ENCODE measurements around the gene SRRM2.
"Not testable (repeated sequence)": the region's sequence is repeated elsewhere in the genome, so short reads cannot be mapped to it uniquely, and the experiment has no call there.

The SRRM2 gene

GRCh38 chr16:2713985-2714774 is 38.3 kb upstream of the SRRM2 start:
- DNase-seq, result no peak

GRCh38 chr16:2715064-2715463 is 37.4 kb upstream of the SRRM2 start:
- in situ Hi-C loops (cut with MboI; ENCODE audit: low pct_unique_long_range_greater_than_20kb, low sequenced_read_pairs), result no loop called here
- no peak for DNase-seq

More at GRCh38 chr16:2713985-2714774, 38.3 kb upstream of the SRRM2 start:
- in situ Hi-C loops (cut with MboI; ENCODE audit: low pct_unique_long_range_greater_than_20kb, low sequenced_read_pairs), result no loop called here

DNA sequence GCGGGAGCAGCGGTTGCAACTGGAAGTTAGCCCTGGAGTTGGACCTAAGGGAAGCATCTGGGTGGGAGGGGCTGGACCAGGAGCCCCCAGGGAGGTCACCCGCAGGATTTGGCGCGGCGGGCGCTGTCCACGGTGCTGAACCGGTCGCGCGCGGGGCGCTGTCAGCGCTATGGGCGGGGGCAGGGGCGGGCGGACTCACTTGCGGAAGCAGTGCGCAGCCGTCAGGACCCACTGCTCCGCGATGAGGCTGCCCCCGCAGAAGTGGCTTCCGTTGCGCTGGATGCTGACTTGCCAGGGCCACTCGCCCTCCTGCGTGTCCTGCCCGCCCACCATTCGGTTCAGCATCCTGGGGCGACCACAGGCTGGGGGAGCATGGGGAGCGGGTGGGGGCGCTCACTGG is 36.9 kb upstream of the SRRM2 start:
- in situ Hi-C loops (cut with MboI; ENCODE audit: low pct_unique_long_range_greater_than_20kb, low sequenced_read_pairs), result no loop called here
- DNase-seq, result peak; percentile 71

DNA sequence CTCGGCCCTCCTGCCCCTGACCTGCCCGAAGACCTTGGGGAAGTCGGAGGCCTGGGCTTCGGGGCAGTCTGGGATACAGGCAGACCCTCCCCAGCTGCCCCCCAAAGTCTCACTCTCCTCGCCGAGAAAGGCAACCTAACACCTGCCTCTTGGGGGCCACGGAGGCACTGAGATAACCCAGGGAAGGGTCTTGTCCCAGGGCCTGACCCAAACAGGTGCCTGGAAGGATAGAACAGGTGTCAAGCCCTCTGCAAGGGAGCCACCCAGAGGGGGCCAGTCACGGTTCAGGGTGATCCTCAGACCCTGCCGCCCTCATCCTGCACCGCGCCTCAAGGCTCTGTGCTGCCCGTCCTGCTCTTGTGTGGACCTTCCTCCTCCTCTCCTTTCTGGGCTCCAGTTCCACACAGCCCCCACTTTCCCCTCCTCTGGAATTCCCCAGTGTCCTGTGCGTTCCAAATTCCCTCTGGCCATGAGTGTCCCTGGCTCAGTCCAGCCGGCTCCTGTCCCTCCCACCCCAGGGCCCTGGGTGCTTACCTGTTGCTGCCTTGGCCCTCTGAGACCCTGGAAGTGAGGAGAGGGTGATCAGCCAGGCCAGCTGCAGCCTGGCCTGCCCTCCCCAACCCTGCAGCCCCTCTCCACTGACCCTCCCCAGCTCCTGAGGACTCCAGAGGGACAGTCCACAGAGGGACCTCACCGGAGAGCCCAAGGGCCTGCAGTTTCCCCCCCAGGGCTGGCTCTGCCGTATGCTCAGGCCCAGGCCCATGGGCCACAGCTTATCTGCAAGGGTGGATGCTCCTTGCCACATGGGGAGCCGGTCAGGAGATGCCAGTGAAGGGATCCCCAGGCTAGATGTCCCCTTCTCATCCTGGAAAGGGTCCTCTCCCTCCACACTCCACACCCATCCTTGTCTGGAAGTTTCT is 36.2 kb upstream of the SRRM2 start:
- DNase-seq, result no peak
- in situ Hi-C loops (cut with MboI; ENCODE audit: low pct_unique_long_range_greater_than_20kb, low sequenced_read_pairs), result no loop called here

DNA sequence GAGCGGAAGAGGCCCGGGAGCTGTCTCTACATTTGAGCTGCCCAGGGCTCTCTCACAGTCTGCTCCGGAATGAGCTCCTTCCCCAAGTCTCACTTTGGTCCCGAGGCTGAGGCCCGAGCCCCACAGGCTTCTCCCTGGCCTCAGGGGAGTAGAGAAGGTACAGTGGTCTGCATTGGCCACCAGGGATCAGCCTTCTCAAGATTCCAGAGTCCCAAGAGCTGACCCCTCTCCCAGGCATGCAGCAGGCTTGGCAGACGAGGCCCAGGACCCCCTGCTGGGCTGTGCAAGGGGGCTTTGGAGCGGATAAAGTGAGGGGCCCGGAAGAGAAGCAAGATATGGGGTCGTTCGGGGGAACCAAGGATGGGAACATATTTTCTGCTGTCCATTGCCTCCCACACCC is 35.5 kb upstream of the SRRM2 start:
- in situ Hi-C loops (cut with MboI; ENCODE audit: low pct_unique_long_range_greater_than_20kb, low sequenced_read_pairs), result no loop called here
- DNase-seq, result no peak

GRCh38 chr16:2717383-2718263 is 34.8 kb upstream of the SRRM2 start:
- DNase-seq, result no peak
- in situ Hi-C loops (cut with MboI; ENCODE audit: low pct_unique_long_range_greater_than_20kb, low sequenced_read_pairs), result no loop called here

DNA sequence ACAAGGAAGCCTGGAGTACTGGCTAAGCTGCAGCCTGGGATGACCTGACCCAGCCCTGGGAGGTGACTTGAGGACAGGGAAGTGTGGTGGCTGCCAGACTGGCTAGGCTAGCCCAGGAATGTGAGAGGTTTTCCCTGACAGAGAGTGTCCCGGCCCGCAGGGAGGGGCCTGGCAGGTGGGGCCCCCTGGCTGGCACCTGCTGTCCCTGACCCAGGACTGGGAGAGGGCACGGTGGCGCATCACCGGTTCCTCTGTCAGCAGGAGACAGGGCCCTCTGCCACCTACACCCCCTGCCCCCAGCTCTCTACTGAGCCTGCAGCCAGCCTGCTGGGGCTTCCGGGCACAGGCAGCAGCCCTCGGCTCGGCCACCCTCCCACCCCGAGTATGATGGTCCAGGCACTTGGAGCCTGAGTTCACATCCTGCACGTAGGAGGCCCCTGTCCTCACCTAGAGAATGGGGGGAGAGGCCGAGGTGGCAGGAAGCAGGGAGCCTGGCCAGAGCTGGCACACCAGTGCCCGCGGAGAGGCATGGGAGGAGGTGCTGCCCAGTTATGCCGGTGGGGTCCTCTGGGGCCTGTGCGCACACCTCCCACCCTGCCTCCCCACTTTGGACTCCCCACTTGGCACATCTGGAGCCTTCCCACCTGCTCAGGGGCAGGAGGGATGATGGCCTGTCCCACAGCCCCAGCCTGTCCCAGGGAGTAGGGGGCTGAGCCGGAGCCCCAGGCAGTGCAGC is 32.9 kb upstream of the SRRM2 start:
- in situ Hi-C loops (cut with MboI; ENCODE audit: low pct_unique_long_range_greater_than_20kb, low sequenced_read_pairs), result no loop called here
- no peak for DNase-seq

DNA sequence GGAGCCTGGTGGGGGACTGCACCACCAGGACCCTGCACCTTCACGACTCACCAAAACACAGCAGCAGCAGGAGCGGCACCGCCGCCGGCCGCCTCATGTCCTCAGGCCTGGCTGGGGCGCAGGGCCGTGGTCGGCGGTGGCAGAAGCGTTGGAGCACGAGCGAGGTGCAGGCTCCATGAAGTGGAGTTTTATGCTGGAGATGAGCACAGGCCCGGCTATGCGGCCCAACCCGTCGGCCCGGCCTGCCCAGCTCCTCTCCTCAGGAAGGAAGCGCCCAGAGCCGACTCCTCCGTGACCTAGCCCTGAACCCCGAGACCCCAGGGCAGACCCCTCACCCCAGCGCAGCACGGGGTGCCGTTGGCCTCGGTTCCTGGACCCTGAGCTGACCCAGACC is 32.4 kb upstream of the SRRM2 start, which contains the start of gene PRSS27:
Gene PRSS27, minus strand, starts transcription at position 161 of the 394 bp plus-strand sequence. Its CDS starts 64 bp downstream, at position 97.
- no peak for DNase-seq
- in situ Hi-C loops (cut with MboI; ENCODE audit: low pct_unique_long_range_greater_than_20kb, low sequenced_read_pairs), result no loop called here

DNA sequence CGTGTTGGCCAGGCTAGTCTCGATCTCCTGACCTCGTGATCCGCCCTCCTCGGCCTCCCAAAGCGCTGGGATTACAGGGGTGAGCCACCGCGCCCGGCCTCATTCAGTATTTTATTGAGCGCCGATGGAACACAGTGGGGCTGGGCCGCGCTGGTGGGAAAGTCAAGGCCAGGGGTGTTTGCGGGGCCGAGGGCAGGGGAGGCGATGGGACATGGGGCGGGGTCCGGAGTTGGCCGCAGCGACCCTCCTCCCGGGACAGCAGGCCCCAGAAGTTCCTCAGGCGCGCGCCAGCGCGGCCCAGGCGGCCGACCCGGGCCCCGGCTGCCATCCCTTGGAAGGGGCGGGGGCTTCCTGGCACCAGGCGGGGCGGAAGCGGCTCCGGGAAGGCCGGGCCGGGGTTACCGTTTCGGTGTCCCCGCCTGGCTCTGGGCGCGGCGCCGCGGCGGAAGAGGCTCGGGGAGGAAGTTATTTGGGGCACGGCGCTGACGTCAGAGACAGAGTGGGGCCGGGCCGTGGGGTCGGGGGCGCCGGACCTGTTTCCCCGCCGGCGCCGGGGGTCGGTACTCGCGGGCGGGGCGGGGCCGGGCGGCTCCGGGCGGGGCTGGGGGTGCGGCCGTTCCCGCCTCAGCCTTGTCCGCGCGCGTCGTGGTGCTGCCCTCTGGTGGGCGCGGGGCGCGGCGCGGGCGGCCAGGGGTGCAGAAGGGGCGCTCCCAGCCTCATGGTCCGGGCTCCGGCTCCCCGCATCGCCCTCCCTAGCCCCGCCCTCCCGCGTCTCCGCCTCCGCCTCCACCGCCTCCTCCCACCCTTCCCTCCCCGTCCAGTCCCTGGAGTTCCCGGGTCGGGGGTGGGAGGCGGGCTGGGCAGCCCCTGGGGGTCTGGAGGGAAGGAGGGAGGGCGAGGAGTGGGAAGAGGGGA is 31.5 kb upstream of the SRRM2 start:
- in situ Hi-C loops (cut with MboI; ENCODE audit: low pct_unique_long_range_greater_than_20kb, low sequenced_read_pairs), result no loop called here
- peak; percentile 84 for DNase-seq

DNA sequence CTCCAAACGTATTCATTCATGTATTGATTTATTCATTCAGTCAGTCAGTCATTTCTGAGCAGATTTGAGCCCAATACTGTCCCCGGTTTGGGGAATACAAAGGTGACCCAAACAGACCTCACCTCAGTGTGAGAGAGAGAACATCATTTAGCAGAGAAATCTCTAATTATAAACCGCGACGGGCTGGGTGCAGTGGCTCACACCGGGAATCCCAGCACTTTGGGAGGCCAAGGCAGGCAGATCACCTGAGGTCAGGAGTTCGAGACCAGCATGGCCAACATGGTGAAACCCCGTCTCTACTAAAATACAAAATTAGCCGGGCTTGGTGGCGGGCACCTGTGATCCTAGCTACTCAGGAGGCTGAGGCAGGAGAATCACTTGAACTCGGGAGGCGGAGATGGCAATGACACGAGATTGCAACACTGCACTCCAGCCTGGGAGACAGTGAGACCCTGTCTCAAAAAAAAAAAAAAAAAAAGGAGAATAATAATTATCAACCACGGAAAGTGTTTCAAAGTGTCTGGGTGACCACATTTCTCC is 30.7 kb upstream of the SRRM2 start:
- in situ Hi-C loops (cut with MboI; ENCODE audit: low pct_unique_long_range_greater_than_20kb, low sequenced_read_pairs); DNase-seq: not testable (repeated sequence)

- in situ Hi-C loops (cut with MboI; ENCODE audit: low pct_unique_long_range_greater_than_20kb, low sequenced_read_pairs), result no loop called here
- DNase-seq, result no peak
Measured at GRCh38 chr16:2724088-2724676, 28.3 kb upstream of the SRRM2 start.

GRCh38 chr16:2724816-2725348 is 27.6 kb upstream of the SRRM2 start:
- in situ Hi-C loops (cut with MboI; ENCODE audit: low pct_unique_long_range_greater_than_20kb, low sequenced_read_pairs), result no loop called here
- DNase-seq, result no peak

DNA sequence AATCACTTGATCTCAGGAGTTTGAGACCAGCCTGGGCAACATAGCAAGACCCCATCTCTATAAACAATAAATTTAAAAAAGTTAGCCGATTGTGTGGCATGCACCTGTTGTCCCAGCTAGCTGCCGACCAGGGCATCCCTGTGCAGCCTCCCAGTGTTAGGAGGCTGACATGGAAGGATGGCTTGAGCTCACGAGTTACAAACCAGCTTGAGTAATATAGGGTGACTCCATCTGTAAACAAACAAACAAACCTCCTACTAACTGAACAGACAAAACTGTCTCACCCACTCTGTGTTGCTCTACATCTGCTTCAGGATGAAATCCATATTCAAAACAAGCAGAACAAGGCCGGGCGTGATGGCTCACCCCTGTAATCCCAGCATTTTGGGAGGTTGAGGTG is 25.5 kb upstream of the SRRM2 start:
- DNase-seq, result no peak
- in situ Hi-C loops (cut with MboI; ENCODE audit: low pct_unique_long_range_greater_than_20kb, low sequenced_read_pairs), result no loop called here

GRCh38 chr16:2728034-2728433 is 24.4 kb upstream of the SRRM2 start:
- no peak for DNase-seq
- in situ Hi-C loops (cut with MboI; ENCODE audit: low pct_unique_long_range_greater_than_20kb, low sequenced_read_pairs), result no loop called here

DNA sequence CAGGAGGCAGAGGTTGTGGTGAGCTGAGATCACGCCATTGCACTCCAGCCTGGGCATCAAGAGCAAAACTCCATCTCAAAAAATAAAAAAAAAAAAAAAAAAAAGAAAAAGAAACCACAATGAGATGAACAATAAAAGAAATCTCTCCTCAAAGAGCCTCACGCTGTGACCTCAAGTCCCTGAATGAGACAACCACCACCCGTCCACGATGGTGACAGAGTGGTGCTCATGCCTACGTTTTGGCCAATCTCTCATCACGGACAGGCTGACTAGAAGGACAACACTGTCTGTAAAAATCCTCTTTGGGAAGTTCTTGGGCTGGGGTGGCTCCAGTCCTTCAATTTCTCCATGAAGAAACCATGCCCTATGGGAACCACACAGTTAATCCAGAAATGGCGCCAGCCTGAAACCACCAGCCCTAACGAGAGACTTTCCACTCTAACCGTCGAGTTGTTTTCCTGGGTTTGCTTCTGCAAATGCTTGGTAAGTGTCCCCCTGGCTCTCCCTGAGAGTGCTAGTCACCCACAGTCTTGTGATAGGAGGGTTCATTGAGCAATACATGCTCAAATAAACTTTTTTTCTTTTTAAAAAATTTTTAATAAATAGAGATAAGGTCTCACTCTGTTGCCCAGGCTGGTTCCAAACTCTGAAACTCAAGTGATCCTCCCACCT is 17.5 kb upstream of the SRRM2 start:
- in situ Hi-C loops (cut with MboI; ENCODE audit: low pct_unique_long_range_greater_than_20kb, low sequenced_read_pairs), result no loop called here
- DNase-seq, result no peak

- DNase-seq, result no peak
- in situ Hi-C loops (cut with MboI; ENCODE audit: low pct_unique_long_range_greater_than_20kb, low sequenced_read_pairs), result no loop called here
Measured at GRCh38 chr16:2736476-2737237, 15.8 kb upstream of the SRRM2 start.

Measured in KBM-7 (cell line).